ENCODE data around the gene SLC23A2.

The SLC23A2 gene

GRCh38 chr20:4811661-4812181 lies 189.6 kb downstream of the SLC23A2 start:
- no peak for DNase-seq

GRCh38 chr20:4811257-4811656 lies 190.1 kb downstream of the SLC23A2 start:
- no peak for DNase-seq

GRCh38 chr20:4810426-4811019 lies 190.8 kb downstream of the SLC23A2 start:
- no peak for DNase-seq

GRCh38 chr20:4809707-4810106 lies 191.6 kb downstream of the SLC23A2 start:
- DNase-seq, result peak; percentile 72

- DNase-seq, result no peak
Observed at GRCh38 chr20:4808872-4809271, 192.4 kb downstream of the SLC23A2 start.

GRCh38 chr20:4805663-4806449 lies 195.5 kb downstream of the SLC23A2 start:
- no peak for DNase-seq

- DNase-seq, result no peak
Observed at GRCh38 chr20:4802527-4802926, 198.8 kb downstream of the SLC23A2 start.

Data from NCI-H2171 treated with DMSO at 0.1 percent for 48 hours (cell line).